Lung (tissue), 12 donors: ENCODE data around the gene THG1L. TPM values are rescaled to one million over a fixed set of nuclear protein-coding genes. Genes with fewer than 3 reads are reported as not detected.

ENCODE experiments used
- ATAC-seq: fragments of 200-7000 bp; cut with Tn5 transposase; one replicate; pipeline ENCODE4 v1.9.1; 2020; ENCODE audit warnings: moderate number of reproducible peaks; ENCODE audit not compliant: insufficient read depth, low FRiP score
- DNase-seq, 3 donors: peaks; one replicate each; pipeline ENCODE4 v3.0.0-alpha.2; 2013 to 2017
- H3K27ac ChIP-seq, 2 donors: one replicate each; pipeline ENCODE4 v1.5.1; 2013; ENCODE audit warnings: mild to moderate bottlenecking in 2 of 2, moderate library complexity in 2 of 2, control low read depth in 1 of 2, inconsistent platforms in 1 of 2, low read depth in 1 of 2, low read length in 1 of 2
- H3K27me3 ChIP-seq, 3 donors: one replicate each; pipeline ENCODE4 v1.5.1; 2013; ENCODE audit warnings: low read length in 2 of 3; ENCODE audit not compliant: control insufficient read depth in 3 of 3, insufficient read depth in 3 of 3
- H3K36me3 ChIP-seq, 4 donors: one replicate each; pipeline ENCODE4 v1.5.1; 2013; ENCODE audit warnings: low read length in 4 of 4, mild to moderate bottlenecking in 1 of 4, moderate library complexity in 1 of 4; ENCODE audit not compliant: control insufficient read depth in 4 of 4, insufficient read depth in 4 of 4
- H3K4me1 ChIP-seq, 5 donors: one replicate each; pipeline ENCODE4 v1.5.1; 2013; ENCODE audit warnings: low read length in 5 of 5, mild to moderate bottlenecking in 2 of 5, moderate library complexity in 1 of 5; ENCODE audit not compliant: control insufficient read depth in 5 of 5, insufficient read depth in 5 of 5
- H3K4me3 ChIP-seq: one replicate; pipeline ENCODE4 v1.5.1; 2013; ENCODE audit warnings: mild to moderate bottlenecking, control low read depth, moderate library complexity
- H3K9ac ChIP-seq, 2 donors: one replicate each; pipeline ENCODE4 v1.5.1; 2013; ENCODE audit warnings: low read length in 2 of 2, control low read depth in 1 of 2; ENCODE audit not compliant: insufficient read depth in 1 of 2
- H3K9me3 ChIP-seq, 4 donors: one replicate each; pipeline ENCODE4 v1.5.1; 2013; ENCODE audit warnings: low read length in 3 of 4, mild to moderate bottlenecking in 1 of 4, moderate library complexity in 1 of 4; ENCODE audit not compliant: control insufficient read depth in 4 of 4, insufficient read depth in 3 of 4
- CTCF ChIP-seq: IDR thresholded peaks from 2 replicates; pipeline ENCODE4 v1.5.1; 2012; ENCODE audit warnings: mild to moderate bottlenecking; ENCODE audit errors: control extremely low read depth, extremely low read depth
- WGBS, 2 donors: extraction: QIAGEN DNeasy Blood & Tissue Kit; methylation state at CpG; one replicate each; pipeline ENCODE4 v1.1.7; 2013; 5-methylcytosine and 5-hydroxymethylcytosine counted together
- polyA plus RNA-seq, 2 donors: library from polyadenylated mRNA; stranded (reverse); fragments of 200-250 nt; gene quantifications; one replicate each; pipeline ENCODE4 v1.2.1, GENCODE V29; 2013
- total RNA-seq, 2 donors: library from RNA; depleted of rRNA in 1 of 2; stranded (reverse); fragments of >200 nt in 1 of 2; gene quantifications; one replicate each; pipeline ENCODE4 v1.2.1, GENCODE V29; 2014 to 2021
- donor health status: control.
- donor health status: control.
- donor health status: Bipolar disorder and iron deficiency.
- donor health status: healthy.
- donor health status: DM: yes; HTN: yes; CAD: no.

THG1L gene
- total and polyA plus RNA-seq, 4 donors: 8.0 to 22.0 (median 12.1) TPM

- no peak overlapping the region for H3K9ac ChIP-seq
- ATAC-seq: no peak
Observed at GRCh38 chr5:157766902-157767301, 35.7 kb downstream of the THG1L start.

GRCh38 chr5:157767689-157768088 lies 36.5 kb downstream of the THG1L start:
- 79 to 99% methylated on average over 3 of the region's 3 CpGs for WGBS, 2 donors
- no peak for TF ChIP-seq CTCF
- Histone ChIP-seq H3K4me1 (no peaks in the 10 kb centered on the region), H3K9me3 (peaks cover 0 to 6% (median 0%) of the 10 kb centered on the region in 4 donors), H3K9ac (no peak overlapping the region), H3K27ac (no peak overlapping the region), H3K36me3 (no peaks in the 10 kb centered on the region), H3K27me3 (no peaks in the 10 kb centered on the region), H3K4me3 (no peak overlapping the region)
- ATAC-seq (no peak), DNase-seq (no peak)

More at GRCh38 chr5:157766902-157767301, 35.7 kb downstream of the THG1L start:
- Histone ChIP-seq H3K9me3 (peaks cover 0 to 6% (median 0%) of the 10 kb centered on the region in 4 donors), H3K36me3 (no peaks in the 10 kb centered on the region), H3K27me3 (no peaks in the 10 kb centered on the region), H3K4me3 (no peak overlapping the region), H3K4me1 (peaks cover 0 to 4% (median 0%) of the 10 kb centered on the region in 5 donors), H3K27ac (no peak overlapping the region)
- WGBS, 2 donors: 83 to 92% methylated on average over 1 of the region's 1 CpG
- TF ChIP-seq CTCF: no peak
- no peak for DNase-seq

- H3K4me1 ChIP-seq: no peaks in the 10 kb centered on the region
- no peak overlapping the region for H3K9ac ChIP-seq
- H3K36me3 ChIP-seq: no peaks in the 10 kb centered on the region
- no peaks in the 10 kb centered on the region for H3K27me3 ChIP-seq
- no peak for TF ChIP-seq CTCF
- H3K9me3 ChIP-seq: peaks cover 0 to 6% (median 0%) of the 10 kb centered on the region in 4 donors
- H3K27ac ChIP-seq: peak overlapping the region in 1 of 2 donors; percentile 13
- DNase-seq (no peak), ATAC-seq (no peak)
- 93 to 99% methylated on average over 4 of the region's 4 CpGs for WGBS, 2 donors
- no peak overlapping the region for H3K4me3 ChIP-seq
Observed at GRCh38 chr5:157770665-157771064, 39.4 kb downstream of the THG1L start.

GRCh38 chr5:157772127-157772526 lies 40.9 kb downstream of the THG1L start:
- H3K27ac ChIP-seq: no peak overlapping the region
- no peaks in the 10 kb centered on the region for H3K36me3 ChIP-seq
- ATAC-seq (no peak), DNase-seq (no peak)
- no peaks in the 10 kb centered on the region for H3K27me3 ChIP-seq
- 78 to 89% methylated on average over 10 of the region's 10 CpGs for WGBS, 2 donors
- no peak for TF ChIP-seq CTCF
- H3K9me3 ChIP-seq: peaks cover 0 to 6% (median 0%) of the 10 kb centered on the region in 4 donors
- no peaks in the 10 kb centered on the region for H3K4me1 ChIP-seq
- no peak overlapping the region for H3K4me3 ChIP-seq
- no peak overlapping the region for H3K9ac ChIP-seq
